Right atrium auricular region (tissue), 2 donors: ENCODE results near the gene KAZN. TPM values are rescaled to one million over a fixed set of nuclear protein-coding genes. Genes with fewer than 3 reads are reported as not detected.

Source experiments
- DNase-seq: peaks from one replicate; pipeline ENCODE4 v3.0.0-alpha.2; 2019; ENCODE audit warnings: low spot score
- H3K27ac ChIP-seq, 2 donors: fragments of 200-600 bp; sonication (generic); 1 replicate in 1 of 2; 2 replicates in 1 of 2; pipeline ENCODE4 v1.5.1; 2016 to 2019
- H3K27me3 ChIP-seq, 2 donors: fragments of 200-600 bp; sonication (generic); one replicate each; pipeline versions ENCODE4 v1.5.1 to v1.6.0; 2017 to 2019
- H3K36me3 ChIP-seq: fragments of 200-600 bp; sonication (generic); one replicate; pipeline ENCODE4 v1.5.1; 2016
- H3K4me1 ChIP-seq, 2 donors: fragments of 200-600 bp; sonication (generic); one replicate each; pipeline versions ENCODE4 v1.5.1 to v1.6.0; 2017 to 2019
- H3K4me3 ChIP-seq, 2 donors: fragments of 200-600 bp; sonication (generic); 1 replicate in 1 of 2; 2 replicates in 1 of 2; pipeline ENCODE4 v1.5.1; 2017 to 2019; ENCODE audit warnings: mild to moderate bottlenecking in 1 of 2, moderate library complexity in 1 of 2
- H3K9me3 ChIP-seq, 2 donors: fragments of 200-600 bp; sonication (generic); one replicate each; pipeline ENCODE4 v1.5.1; 2019
- CTCF ChIP-seq, 2 donors: fragments of 200-600 bp; sonication (generic); IDR thresholded peaks; one replicate each; pipeline ENCODE4 v1.5.1; 2019; ENCODE audit warnings: antibody characterized with exemption in 2 of 2
- total RNA-seq, 2 donors: library from RNA; depleted of rRNA; stranded (reverse); fragments of >200 nt; gene quantifications; one replicate each; pipeline ENCODE4 v1.1.0, GENCODE V29; 2016

The KAZN gene
- total RNA-seq, 2 donors from 2014 or later: 3.9 to 6.8 TPM

DNA sequence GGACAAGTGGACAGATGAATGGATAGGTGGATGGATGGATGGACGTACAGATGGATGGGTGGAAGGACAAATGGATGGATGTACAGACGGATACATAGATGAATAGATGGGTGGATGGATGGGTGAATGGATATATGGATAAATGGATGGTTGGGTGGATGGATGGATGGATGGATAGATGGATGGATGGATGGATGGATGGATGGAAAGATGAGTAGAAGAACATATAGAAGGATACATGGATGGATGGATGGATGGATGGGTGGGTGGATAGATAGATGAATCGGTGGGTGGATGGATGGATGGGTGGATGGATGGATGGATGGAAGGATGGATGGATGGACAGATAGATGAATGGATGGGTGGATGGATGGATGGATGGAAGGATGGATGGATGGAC lies 274.3 kb downstream of the KAZN start:
- Histone ChIP-seq H3K27ac (no peak overlapping the region), H3K36me3 (no peaks in the 10 kb centered on the region), H3K4me3 (no peak overlapping the region), H3K4me1 (no peaks in the 10 kb centered on the region), H3K9me3 (no peaks in the 10 kb centered on the region), H3K27me3 (no peaks in the 10 kb centered on the region)
- no peak for DNase-seq
- TF ChIP-seq CTCF (IDR thresholded peaks at IDR 0.05): no peak

- H3K9me3 ChIP-seq: no peaks in the 10 kb centered on the region
- no peak for DNase-seq
- H3K36me3 ChIP-seq: no peaks in the 10 kb centered on the region
- no peak overlapping the region for H3K4me3 ChIP-seq
- no peak overlapping the region for H3K27ac ChIP-seq
- no peak for TF ChIP-seq CTCF (IDR thresholded peaks at IDR 0.05)
- no peaks in the 10 kb centered on the region for H3K4me1 ChIP-seq
- no peaks in the 10 kb centered on the region for H3K27me3 ChIP-seq
Observed at GRCh38 chr1:14873677-14874076, 275.2 kb downstream of the KAZN start.

DNA sequence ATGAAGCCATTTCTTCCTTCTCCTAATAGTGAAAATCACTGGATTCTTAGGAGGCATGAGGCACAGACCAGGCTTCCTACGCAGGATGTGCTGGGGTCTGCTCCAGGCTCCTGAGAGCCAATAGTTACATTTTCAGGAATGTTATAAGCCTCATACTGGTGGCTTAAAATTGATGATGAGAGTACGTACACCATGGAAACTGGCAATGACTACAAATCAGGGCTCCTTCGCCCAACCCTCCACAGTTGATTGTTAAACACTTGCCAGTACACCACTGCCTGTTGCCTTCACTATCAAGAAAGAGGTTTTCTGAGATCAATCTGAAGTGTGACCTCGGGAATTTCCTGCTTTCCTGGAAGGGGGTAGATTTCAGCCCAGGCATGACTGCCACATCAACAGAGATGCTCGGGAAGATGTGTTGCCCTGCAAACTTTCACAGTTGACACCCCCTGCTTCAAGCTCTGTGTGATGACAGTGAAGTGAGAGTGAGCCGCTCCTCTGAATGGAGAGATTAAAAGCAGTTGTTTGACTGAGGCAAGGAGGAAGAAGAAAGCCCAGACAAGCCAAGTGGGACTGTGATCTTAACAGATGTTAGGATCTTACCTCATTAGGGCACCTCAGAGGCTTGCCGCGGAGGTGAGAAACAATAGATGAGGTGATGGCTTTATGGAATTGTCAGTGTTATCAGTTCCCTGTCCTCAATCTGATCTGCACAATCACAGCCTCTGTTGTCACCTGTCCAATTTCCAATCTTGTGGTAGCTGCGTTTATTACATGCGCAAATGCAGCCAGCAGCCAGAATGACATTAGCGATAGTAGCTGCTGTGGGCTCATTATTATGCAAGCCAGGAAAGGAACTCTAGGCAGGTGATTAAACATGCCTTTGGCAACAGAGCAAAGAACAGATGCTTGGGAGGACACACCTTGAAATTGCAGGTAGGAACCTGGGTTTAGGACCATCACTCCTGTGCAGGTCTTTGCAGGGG lies 277.3 kb downstream of the KAZN start:
- Histone ChIP-seq H3K4me1 (no peaks in the 10 kb centered on the region), H3K36me3 (no peaks in the 10 kb centered on the region), H3K27me3 (no peaks in the 10 kb centered on the region), H3K4me3 (no peak overlapping the region), H3K9me3 (no peaks in the 10 kb centered on the region), H3K27ac (no peak overlapping the region)
- DNase-seq: no peak
- TF ChIP-seq CTCF (IDR thresholded peaks at IDR 0.05): no peak

DNA sequence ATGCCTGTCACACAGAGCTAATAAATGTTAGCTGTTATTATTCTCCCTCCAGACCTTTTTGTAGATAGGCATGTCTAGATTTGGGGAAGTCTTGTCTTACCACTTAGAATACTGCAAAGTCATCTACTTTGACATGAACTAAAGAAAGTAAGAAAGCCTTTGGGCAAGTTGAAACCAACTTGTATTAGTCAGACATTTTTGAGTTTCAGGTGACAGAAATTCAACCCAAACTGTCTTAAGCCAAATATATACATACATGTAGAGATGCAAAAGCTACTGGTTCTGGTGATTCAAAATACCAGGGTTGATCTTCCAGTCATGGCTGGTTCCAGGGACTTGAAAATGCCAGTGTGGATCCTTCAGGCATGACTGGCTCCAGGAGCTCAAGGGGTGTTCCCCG lies 278.3 kb downstream of the KAZN start:
- H3K27me3 ChIP-seq: no peaks in the 10 kb centered on the region
- no peaks in the 10 kb centered on the region for H3K4me1 ChIP-seq
- H3K36me3 ChIP-seq: no peaks in the 10 kb centered on the region
- TF ChIP-seq CTCF (IDR thresholded peaks at IDR 0.05): no peak
- DNase-seq: no peak
- H3K27ac ChIP-seq: no peak overlapping the region
- H3K9me3 ChIP-seq: no peaks in the 10 kb centered on the region
- H3K4me3 ChIP-seq: no peak overlapping the region

DNA sequence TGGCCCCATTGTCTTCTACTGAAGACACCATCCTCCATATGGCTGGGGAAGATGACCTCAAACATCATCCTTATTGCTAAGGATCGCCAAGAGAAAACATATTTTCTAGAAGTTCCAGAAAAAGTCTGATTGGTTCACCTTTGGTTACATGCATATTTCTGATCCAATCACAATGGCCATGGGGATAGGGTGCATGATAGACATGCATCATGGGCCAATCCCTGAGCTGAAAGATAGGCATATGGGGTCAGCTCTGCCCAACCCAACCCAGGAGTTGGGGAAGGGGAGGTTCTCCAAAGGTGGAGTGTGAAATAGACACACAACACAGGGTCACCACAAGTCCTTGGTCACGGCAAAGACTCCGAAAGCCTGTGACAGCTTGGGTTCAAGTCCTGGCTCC lies 278.7 kb downstream of the KAZN start:
- Histone ChIP-seq H3K4me1 (no peaks in the 10 kb centered on the region), H3K4me3 (no peak overlapping the region), H3K9me3 (no peaks in the 10 kb centered on the region), H3K36me3 (no peaks in the 10 kb centered on the region), H3K27ac (no peak overlapping the region), H3K27me3 (no peaks in the 10 kb centered on the region)
- DNase-seq: no peak
- TF ChIP-seq CTCF (IDR thresholded peaks at IDR 0.05): no peak
